HG03432 (cell line): ENCODE results near the gene PHAF1.

Source experiments
- ATAC-seq: cut with Tn5 transposase; IDR thresholded peaks from one replicate; pipeline ENCODE4 v1.9.1; 2021; ENCODE audit warnings: mild to moderate bottlenecking, moderate library complexity; ENCODE audit not compliant: unreplicated experiment

Gene PHAF1

DNA sequence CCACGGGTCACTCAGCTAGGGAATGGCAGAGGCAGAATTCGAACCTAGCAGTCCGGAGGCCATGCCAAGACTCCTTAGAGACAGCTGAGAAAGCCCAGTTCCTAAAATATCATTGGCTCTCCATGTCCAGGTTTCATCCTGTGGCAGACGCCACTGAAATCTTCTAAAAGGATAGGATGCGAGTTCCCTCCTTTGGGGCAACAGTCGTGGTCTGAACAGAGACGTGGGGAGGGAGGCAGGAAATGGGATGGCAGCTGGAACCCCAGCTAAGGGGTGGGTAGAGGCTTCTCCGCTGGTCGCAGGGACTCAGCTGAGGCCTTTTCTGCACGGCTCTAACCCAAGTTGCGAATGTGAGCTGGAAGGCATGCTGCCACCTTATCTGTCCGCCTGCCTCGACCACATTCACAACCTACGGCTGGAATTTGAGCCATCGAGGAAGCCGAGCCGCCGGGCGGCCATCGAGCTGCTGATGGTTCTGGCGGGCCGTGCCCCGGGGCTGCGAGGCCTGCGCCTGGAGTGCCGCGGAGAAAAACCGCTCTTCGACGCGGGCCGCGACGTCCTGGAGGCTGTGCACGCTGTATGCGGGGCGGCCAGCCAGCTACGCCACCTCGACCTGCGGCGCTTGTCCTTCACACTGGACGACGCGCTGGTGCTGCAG, 52.9 kb downstream of the PHAF1 start:
- no peak for ATAC-seq

DNA sequence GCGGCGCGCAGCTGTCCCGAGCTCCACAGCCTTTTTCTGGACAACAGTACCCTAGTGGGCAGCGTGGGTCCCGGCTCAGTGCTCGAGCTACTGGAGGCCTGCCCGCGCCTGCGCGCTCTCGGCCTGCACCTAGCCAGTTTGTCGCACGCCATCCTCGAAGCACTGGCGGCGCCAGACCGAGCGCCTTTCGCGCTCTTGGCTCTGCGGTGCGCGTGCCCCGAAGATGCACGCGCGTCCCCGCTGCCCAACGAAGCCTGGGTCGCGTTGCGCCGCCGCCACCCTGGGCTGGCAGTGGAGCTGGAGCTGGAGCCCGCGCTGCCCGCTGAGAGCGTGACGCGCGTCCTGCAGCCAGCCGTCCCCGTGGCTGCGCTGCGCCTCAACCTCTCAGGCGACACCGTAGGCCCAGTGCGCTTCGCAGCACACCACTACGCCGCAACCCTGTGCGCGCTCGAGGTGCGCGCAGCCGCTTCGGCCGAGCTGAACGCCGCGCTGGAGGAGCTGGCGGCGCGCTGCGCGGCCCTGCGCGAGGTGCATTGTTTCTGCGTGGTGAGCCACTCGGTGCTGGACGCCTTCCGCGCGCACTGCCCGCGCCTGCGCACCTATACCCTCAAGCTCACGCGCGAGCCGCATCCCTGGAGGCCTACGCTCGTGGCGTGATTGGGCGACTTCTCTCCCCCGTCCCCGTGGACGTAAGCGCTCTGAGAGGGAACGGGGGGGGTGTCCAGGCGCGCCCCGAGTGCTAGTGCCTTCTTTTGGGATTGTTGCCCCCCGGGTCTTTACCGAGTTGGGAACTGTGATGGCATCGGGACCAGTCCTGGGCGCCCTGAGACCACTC, 53.6 kb downstream of the PHAF1 start:
- no peak for ATAC-seq

DNA sequence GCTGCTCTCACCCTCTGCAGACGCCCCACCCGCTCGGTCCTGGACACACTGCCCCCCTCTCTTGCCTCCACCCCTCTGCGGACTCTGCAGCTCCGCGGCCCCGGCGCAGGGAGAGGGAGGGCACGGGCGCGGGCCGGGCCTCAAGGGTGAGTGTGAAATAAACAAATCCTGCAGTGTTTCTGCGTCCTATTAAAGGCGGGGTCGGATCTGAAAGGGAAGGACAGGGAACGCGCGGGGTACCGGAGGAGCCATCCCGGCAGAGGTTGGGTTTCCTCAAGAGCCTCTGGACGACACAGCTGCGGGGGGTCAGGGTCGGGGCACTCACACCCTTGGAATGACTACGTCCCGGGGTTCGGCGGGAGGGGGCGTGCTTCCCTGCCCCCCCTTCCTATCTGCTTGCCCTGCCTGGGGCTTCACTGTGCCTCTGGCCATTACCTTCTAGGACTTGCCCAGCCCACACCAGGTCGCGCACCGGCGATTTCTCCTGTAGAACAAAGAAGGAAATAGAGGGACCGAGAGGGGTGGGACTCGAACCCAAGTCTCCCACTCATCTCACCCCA, 54.3 kb downstream of the PHAF1 start:
- ATAC-seq = no peak

DNA sequence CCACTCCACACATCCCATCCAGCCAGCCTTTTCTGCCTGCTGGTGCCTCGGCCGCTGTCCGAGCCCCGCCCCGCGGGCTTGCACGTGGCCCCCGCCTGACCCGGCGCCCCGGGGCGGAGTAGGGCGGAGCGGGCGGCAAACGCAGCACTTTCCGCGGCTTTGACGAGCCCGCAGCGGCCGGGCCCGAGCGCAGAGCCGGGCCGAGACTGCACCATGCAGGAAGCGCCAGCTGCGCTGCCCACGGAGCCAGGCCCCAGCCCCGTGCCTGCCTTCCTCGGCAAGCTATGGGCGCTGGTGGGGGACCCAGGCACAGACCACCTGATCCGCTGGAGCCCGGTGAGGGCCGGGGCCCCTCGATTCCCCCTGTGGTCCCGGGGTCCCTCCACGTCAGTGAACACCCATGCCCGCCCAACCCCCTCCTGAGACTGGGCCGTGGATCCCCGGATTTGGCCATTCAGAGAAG, 54.9 kb downstream of the PHAF1 start, which contains the start of gene HSF4:
Gene HSF4, plus strand, starts transcription at position 147 of the 463 bp plus-strand sequence. Its CDS starts 67 bp downstream, at position 214.
- ATAC-seq = no peak

DNA sequence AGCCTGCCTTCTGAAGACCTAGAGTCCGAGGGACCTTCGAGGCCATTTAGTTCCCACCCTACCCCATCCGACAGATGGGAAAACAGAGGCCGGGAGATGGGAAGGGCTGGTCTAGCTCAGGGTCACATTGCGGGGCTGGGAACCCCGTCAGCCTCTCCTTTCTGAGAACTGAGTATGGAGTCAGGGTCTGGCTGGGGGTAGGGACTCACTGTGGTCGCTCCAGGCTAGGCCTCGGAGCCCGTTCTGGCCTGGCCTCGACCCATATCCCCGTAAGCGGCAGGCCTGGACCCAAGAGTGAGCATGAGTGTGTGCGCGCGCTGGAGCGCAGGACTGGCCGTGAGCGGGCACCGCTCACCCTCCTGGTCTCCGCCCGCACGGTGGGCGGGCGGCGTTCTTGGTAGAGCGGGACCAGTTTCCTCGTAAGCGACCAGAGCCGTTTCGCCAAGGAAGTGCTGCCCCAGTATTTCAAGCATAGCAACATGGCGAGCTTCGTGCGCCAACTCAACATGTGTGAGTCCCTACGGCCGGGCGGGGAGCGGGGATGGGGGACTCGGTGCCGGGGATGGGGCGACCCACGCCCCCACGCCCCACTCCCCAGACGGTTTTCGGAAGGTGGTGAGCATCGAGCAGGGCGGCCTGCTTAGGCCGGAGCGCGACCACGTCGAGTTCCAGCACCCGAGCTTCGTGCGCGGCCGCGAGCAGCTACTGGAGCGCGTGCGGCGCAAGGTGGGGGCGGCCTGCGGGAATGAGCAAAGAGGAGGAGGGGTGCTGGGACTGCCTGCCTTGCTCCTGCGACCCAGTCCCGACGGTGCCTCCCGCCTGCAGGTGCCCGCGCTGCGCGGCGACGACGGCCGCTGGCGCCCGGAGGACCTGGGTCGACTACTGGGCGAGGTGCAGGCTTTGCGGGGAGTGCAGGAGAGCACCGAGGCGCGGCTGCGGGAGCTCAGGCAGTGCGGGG, 55.7 kb downstream of the PHAF1 start:
- no peak for ATAC-seq

DNA sequence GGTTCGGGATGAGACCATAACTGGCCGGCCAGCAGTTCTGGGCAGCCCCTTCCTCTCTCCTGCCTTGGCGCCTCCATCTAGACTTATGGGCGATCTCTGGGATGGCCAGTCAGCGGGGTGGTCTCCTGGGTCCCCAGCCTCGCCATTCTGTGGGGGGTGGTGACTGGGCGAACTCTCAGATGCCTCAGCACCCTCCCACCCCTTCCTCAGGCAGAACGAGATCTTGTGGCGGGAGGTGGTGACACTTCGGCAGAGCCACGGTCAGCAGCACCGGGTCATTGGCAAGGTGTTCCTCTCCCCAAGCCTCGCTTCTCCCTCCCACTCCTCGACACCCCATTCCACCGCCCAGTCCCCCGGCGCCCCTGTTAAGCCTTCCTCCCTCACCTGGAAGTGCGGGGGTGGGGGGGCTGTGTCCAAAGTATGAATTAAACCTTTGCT, 56.4 kb downstream of the PHAF1 start:
- no peak for ATAC-seq

DNA sequence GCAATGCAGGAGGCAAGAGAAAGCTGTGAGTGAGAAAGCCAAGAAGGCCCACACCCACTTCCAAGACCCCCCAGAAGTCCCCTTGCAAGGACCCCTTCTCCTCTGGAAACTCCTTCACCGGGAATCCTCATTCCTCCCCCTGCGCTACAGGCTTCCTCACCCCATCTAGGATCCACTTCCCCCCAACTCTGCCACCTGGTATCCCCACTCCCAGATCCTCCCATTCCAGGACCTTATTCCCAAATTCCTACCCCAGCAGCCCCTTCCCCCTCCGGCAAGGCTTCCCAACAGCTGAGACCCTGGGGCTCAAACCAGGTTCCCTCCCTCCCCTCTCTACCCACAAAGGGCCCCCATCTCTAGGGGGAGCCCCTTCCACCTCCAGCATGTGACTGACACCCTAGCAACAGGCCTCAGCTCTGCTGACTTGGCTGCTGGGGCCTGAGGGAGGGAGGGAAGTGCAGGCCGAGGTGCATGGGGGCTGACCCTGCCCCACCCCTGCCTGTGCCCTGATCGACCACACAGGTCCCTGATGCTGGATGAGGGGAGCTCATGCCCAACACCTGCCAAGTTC, 56.9 kb downstream of the PHAF1 start:
- ATAC-seq = no peak

DNA sequence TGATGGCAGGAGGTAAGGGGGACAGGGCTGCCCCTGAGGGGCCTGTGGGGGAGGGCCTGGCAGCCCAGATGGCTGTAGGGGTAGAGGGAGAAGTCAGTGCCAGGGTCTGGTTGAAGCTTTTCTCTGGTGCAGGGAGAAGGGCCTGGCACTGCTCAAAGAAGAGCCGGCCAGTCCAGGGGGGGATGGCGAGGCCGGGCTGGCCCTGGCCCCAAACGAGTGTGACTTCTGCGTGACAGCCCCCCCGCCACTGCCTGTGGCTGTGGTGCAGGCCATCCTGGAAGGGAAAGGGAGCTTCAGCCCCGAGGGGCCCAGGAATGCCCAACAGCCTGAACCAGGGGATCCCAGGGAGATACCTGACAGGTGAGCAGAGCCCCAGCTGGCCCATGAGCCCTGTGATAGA, 57.8 kb downstream of the PHAF1 start:
- no peak for ATAC-seq

DNA sequence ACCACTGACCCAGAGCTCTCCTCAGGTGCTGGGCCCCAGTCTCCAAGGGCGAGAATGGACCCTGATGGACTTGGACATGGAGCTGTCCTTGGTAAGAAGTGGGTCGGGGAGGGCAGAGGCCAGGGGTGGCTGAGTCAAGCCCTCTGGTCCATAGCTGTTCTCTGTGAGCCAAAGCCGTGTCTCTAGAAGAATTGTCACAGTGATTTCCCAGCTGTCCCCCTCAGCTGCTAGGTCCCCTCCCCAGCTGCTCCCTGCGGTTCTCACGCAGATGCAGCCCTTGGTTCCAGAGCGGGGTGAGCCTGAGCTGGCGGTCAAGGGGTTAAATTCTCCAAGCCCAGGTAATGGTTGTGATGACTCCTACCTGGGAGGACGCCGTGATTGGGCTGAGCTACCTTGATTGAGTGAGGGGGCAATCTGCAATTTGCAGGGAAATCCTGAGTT, 59.3 kb downstream of the PHAF1 start:
- ATAC-seq = no peak

DNA sequence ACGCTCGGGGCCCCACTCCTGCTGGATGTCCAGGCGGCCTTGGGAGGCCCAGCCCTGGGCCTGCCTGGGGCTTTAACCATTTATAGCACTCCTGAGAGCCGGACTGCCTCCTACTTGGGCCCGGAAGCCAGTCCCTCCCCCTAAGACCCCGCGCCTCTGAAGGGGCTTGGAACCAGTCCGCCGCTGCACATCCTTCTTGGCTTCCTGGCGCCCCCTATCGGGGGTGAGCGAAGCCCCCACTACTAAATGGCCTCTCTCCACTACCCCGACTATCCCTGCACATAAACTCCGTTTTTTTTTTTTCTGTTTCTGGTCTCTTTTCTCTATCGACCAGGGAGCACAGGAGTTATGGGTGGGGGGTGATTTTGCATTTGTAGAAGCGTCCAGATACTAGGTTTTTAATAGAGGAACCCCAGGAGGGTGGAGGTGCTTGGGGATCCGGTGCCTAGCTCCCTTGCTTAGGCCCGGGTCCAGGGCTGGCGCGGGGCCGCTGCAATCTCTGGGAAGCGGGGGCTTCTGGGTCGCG, 60.0 kb downstream of the PHAF1 start:
- ATAC-seq = no peak

DNA sequence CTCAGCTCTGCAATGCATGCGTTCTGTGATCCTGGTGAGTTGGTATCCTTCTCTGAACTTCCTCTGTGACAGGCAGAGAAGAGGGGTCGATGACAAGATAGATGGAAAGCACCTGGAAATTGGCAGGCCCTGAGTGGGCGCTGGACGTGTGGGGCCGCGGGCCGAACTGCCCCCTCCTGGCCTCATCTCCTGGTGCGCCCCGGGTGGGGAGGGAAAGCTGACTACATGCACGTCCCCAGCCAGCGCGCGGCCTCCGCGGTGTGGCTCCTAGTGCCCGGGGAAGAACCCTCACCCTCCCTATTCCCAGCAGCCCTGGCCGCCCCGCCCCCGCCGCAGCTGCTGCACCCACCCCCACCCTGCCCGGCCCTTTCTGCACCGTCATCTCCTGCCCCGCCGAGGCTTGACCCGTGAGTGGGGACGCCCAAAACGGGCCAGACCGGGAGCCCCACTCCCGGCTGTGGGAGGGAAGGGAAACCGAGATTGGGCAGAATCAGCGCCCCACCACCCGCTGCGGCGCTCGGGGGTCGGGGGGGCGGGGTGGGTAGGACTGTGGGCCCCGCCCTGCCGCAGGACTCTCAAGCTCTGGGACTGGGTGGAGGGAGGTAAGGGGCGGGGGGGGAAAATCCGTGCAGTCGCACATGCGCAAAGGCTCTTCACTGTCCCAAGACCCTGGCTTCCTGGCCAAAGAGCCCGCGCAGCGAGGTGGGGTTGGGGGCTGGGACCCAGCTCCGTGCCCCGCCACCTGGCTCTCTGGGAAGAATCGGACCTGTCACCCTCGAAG, 60.6 kb downstream of the PHAF1 start, which contains the start of gene NOL3:
Gene NOL3, plus strand, starts transcription at position 371 of the 781 bp plus-strand sequence.
- peak; percentile 48 for ATAC-seq

DNA sequence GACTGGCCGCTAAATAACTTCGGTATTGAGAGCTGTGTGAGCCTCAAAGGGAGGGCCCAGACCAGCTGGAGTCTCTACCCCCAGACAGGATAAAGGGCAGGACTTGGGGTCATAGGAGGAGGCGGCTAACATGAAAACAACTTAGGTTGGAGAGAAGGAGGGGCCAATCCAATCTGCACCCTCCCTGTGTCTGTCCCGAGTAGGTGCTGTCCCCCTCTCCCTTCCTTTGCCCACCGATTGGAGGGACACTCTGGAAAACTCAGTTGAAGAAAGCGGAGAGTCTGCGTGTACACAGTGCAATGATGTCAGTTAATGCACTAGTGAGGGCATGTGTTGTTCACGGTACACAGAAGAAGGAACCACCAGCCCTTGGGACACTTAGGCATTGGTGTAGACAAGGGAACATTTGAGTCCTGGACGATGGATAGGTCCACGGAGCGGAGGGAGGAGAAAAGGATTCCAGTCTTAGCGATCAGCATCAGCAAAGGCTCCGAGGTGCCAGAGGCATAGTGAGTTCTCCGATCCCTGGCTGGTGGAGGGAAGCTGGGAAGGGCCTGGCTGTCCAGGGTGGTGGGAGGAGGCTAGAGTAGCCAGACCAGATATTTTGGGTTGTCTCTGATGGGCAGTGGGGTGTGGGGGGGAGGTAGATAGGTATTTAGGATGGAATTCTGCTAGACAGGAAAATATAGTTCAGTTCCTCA, 61.4 kb downstream of the PHAF1 start:
- ATAC-seq = no peak

DNA sequence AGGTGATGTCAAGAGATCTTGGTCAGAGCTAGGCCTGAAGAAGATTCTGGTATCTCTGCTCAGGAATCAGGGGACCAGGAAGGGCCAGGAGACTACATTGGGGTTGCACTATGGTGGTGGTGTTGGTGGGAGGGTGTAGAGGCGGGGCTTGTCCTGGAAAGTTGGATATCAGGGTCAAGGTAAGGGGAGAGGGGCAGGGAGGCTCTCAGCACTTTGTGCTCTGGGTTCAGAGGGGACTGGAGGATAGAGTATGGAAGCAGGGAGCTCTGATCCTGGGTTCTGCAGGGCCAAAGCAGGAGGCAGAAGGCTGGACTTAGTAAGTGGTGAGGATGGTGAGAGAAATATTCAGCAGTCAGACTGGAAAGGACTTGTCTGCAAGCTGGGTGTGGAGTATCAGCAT, 63.6 kb downstream of the PHAF1 start:
- no peak for ATAC-seq

DNA sequence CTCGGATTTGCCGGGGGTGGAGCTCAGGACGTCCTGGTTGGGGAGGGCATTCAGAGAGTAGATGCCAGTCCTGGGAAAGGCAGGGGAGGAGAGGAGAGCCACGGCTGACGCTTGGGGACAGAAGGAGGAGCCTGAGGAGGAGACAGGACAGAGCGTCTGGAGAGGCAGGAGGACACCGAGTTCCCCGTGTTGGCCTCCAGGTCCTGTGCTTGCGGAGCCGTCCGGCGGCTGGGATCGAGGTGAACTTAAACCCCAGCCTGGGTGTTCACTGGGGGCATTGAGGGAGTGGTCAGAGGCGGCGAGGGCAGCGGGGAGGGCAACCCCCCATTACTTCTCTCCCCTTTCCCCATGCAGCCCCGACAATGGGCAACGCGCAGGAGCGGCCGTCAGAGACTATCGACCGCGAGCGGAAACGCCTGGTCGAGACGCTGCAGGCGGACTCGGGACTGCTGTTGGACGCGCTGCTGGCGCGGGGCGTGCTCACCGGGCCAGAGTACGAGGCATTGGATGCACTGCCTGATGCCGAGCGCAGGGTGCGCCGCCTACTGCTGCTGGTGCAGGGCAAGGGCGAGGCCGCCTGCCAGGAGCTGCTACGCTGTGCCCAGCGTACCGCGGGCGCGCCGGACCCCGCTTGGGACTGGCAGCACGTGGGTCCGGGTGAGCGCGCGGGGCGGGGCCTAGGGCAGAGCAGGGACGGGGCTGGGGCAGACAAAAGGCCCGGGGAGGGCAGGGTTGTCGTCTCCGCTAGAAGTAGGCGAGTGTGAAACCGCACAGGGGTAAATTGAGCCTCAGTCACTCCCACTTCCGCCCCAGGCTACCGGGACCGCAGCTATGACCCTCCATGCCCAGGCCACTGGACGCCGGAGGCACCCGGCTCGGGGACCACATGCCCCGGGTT, 64.3 kb downstream of the PHAF1 start:
- ATAC-seq = peak; percentile 43

DNA sequence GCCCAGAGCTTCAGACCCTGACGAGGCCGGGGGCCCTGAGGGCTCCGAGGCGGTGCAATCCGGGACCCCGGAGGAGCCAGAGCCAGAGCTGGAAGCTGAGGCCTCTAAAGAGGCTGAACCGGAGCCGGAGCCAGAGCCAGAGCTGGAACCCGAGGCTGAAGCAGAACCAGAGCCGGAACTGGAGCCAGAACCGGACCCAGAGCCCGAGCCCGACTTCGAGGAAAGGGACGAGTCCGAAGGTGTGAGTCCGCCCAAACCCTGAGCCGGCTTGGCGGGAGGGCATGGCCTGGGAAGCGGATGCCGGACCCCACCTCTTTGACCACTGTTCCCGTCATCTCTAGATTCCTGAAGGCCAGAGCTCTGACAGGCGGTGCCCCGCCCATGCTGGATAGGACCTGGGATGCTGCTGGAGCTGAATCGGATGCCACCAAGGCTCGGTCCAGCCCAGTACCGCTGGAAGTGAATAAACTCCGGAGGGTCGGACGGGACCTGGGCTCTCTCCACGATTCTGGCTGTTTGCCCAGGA, 65.0 kb downstream of the PHAF1 start:
- ATAC-seq = no peak

DNA sequence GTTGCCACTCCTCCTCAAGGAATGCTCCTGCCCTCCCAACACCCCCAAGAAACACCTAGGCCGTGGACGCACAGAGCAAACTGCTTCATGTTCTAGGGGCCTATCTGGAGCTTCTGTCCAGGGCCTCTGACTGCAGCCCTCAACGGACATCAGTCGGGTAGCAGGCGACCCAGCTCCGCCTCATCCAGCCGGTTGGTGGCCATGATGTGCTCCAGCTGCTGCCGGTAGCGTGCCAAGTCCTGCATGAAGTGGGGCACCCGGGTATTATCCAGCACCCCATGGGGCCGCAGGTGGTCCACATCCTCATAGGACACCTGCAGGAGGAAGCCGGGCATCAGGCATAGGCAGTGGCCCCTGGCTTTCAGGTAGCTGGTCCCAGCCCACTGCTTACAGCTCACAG, 66.9 kb downstream of the PHAF1 start:
- ATAC-seq = no peak
